MCF 10A (cell line): ENCODE results near the gene D2HGDH. TPM values are rescaled to one million over a fixed set of nuclear protein-coding genes. Genes with fewer than 3 reads are reported as not detected.

Experiments used
- BruUV-seq: library from RNA; stranded (reverse); fragments of 400-500 nt; replicated peaks from 2 replicates; lab custom pipeline; 2021; lab: Mats Ljungman, UMichigan
- CTCF ChIA-PET: fragments of 300-600 bp; sonication (Branson Sonifier 250); formaldehyde crosslinking; extraction: SDS; loops from one replicate; lab custom pipeline; 2021; ENCODE audit warnings: antibody characterized with exemption, inconsistent platforms; lab: Yijun Ruan, JAX
- POLR2A ChIA-PET: fragments of 300-600, 350-650 bp; sonication (Branson Sonifier 250); formaldehyde crosslinking; extraction: SDS; loops from one replicate; lab custom pipeline; 2020; ENCODE audit warnings: antibody characterized with exemption, inconsistent platforms; lab: Yijun Ruan, JAX
- DNase-seq: peaks from one replicate; pipeline ENCODE4 v3.0.0-alpha.2; 2018; ENCODE audit not compliant: unreplicated experiment
- H3K27ac Mint-ChIP-seq: one replicate; pipeline ENCODE4 v1.8.0; 2022; ENCODE audit warnings: mild to moderate bottlenecking, low read depth, mixed read lengths; ENCODE audit not compliant: unreplicated experiment
- H3K27me3 Mint-ChIP-seq: one replicate; pipeline ENCODE4 v1.8.0; 2022; ENCODE audit warnings: mixed read lengths; ENCODE audit not compliant: insufficient read depth, unreplicated experiment
- H3K36me3 Mint-ChIP-seq: one replicate; pipeline ENCODE4 v1.8.0; 2022; ENCODE audit warnings: mild to moderate bottlenecking, moderate library complexity, mixed read lengths; ENCODE audit not compliant: insufficient read depth, unreplicated experiment
- H3K4me1 Mint-ChIP-seq: one replicate; pipeline ENCODE4 v1.8.0; 2022; ENCODE audit warnings: mixed read lengths; ENCODE audit not compliant: insufficient read depth, unreplicated experiment
- H3K4me3 Mint-ChIP-seq: one replicate; pipeline ENCODE4 v1.8.0; 2022; ENCODE audit warnings: mild to moderate bottlenecking, moderate library complexity, mixed read lengths; ENCODE audit not compliant: unreplicated experiment
- H3K9me3 Mint-ChIP-seq: one replicate; pipeline ENCODE4 v1.8.0; 2022; ENCODE audit warnings: mixed read lengths; ENCODE audit not compliant: unreplicated experiment
- CTCF ChIP-seq: fragments of 200-600 bp; IDR thresholded peaks from one replicate; pipeline ENCODE4 v1.8.0; 2022; ENCODE audit warnings: antibody characterized with exemption, mild to moderate bottlenecking; ENCODE audit not compliant: unreplicated experiment
- intact Hi-C: fragments of 100-400 bp; cut with micrococcal nuclease; formaldehyde crosslinking; loops from 2 replicates; pipeline ENCODE4 v1.14.1; 2022
- total RNA-seq: library from RNA; stranded (reverse); gene quantifications from 2 replicates; pipeline ENCODE4 v1.2.3, GENCODE V29; 2022

The D2HGDH gene
- total RNA-seq, 1 experiment from 2014 or later, result 41.5 TPM

GRCh38 chr2:241764275-241765241 is 30.1 kb downstream of the D2HGDH start:
- no TSS peak for BruUV-seq
- no peaks in the 10 kb centered on the region for H3K4me1 Mint-ChIP-seq
- no peak overlapping the region for H3K27ac Mint-ChIP-seq
- intact Hi-C loops, result no loop called here
- POLR2A ChIA-PET, result no interaction called here
- no peak for DNase-seq
- H3K27me3 Mint-ChIP-seq, result no peaks in the 10 kb centered on the region
- H3K9me3 Mint-ChIP-seq, result no peaks in the 10 kb centered on the region
- no peak for TF ChIP-seq CTCF
- peaks cover 23% of the 10 kb centered on the region for H3K36me3 Mint-ChIP-seq
- CTCF ChIA-PET, result no interaction called here
- no peak overlapping the region for H3K4me3 Mint-ChIP-seq

GRCh38 chr2:241767464-241768250 is 33.2 kb downstream of the D2HGDH start:
- Mint-ChIP-seq H3K9me3 (no peaks in the 10 kb centered on the region), H3K4me3 (no peak overlapping the region), H3K4me1 (no peaks in the 10 kb centered on the region), H3K27ac (no peak overlapping the region), H3K36me3 (peaks cover 4% of the 10 kb centered on the region), H3K27me3 (no peaks in the 10 kb centered on the region)
- TF ChIP-seq CTCF, result no peak
- POLR2A ChIA-PET, result no interaction called here
- CTCF ChIA-PET, result no interaction called here
- no peak for DNase-seq
- intact Hi-C loops, result no loop called here
- no TSS peak for BruUV-seq

GRCh38 chr2:241768251-241768711 is 33.9 kb downstream of the D2HGDH start:
- no peaks in the 10 kb centered on the region for H3K27me3 Mint-ChIP-seq
- intact Hi-C loops, result no loop called here
- no peak for TF ChIP-seq CTCF
- DNase-seq, result no peak
- no TSS peak for BruUV-seq
- POLR2A ChIA-PET, result interaction anchor here (0.5 kb wide), 1 partner anchor 324 kb away, joined by 3 read pairs; no protein-coding TSS in a partner anchor
- CTCF ChIA-PET, result no interaction called here
- no peaks in the 10 kb centered on the region for H3K4me1 Mint-ChIP-seq
- H3K4me3 Mint-ChIP-seq, result no peak overlapping the region
- H3K9me3 Mint-ChIP-seq, result no peaks in the 10 kb centered on the region
- no peak overlapping the region for H3K27ac Mint-ChIP-seq
- peaks cover under 1% of the 10 kb centered on the region for H3K36me3 Mint-ChIP-seq

GRCh38 chr2:241768850-241769249 is 34.4 kb downstream of the D2HGDH start:
- ChIA-PET POLR2A (interaction anchor here (0.5 kb wide), 1 partner anchor 325 kb away, joined by 3 read pairs; no protein-coding TSS in a partner anchor), CTCF (no interaction called here)
- no peak for TF ChIP-seq CTCF
- Mint-ChIP-seq H3K4me3 (no peak overlapping the region), H3K4me1 (no peaks in the 10 kb centered on the region), H3K27ac (no peak overlapping the region), H3K27me3 (no peaks in the 10 kb centered on the region), H3K9me3 (no peaks in the 10 kb centered on the region), H3K36me3 (no peaks in the 10 kb centered on the region)
- intact Hi-C loops, result no loop called here
- no peak for DNase-seq
- BruUV-seq, result no TSS peak
